GM21825 (cell line): ENCODE measurements around the gene POLD1.
A peak's percentile ranks its signal among the peaks of the same experiment; 100 is the strongest.

ENCODE experiments used
- ATAC-seq: cut with Tn5 transposase; IDR thresholded peaks from one replicate; pipeline ENCODE4 v1.9.1; 2021; ENCODE audit warnings: mild to moderate bottlenecking, moderate library complexity; ENCODE audit not compliant: unreplicated experiment

Gene POLD1

GRCh38 chr19:50461066-50461875, 77.1 kb downstream of the POLD1 start:
- ATAC-seq = peak; percentile 54

GRCh38 chr19:50462970-50463369, 78.8 kb downstream of the POLD1 start:
- ATAC-seq = no peak

GRCh38 chr19:50464348-50464747, 80.2 kb downstream of the POLD1 start:
- ATAC-seq = no peak

- no peak for ATAC-seq
Measured at GRCh38 chr19:50465000-50465399, 80.9 kb downstream of the POLD1 start.

- ATAC-seq = no peak
Measured at GRCh38 chr19:50465986-50466705, 82.0 kb downstream of the POLD1 start.

- ATAC-seq = no peak
Measured at GRCh38 chr19:50466706-50467039, 82.5 kb downstream of the POLD1 start.

GRCh38 chr19:50467566-50467965, 83.4 kb downstream of the POLD1 start:
- ATAC-seq = no peak
